Nephron (organoid): ENCODE results near the gene WBP2.
"Not testable (repeated sequence)": the region's sequence is repeated elsewhere in the genome, so short reads cannot be mapped to it uniquely, and the experiment has no call there.

ENCODE experiments used
- H3K27ac Mint-ChIP-seq, 3 experiments: 2 replicates each; pipeline ENCODE4 v1.8.0; 2020; ENCODE audit warnings: mixed read lengths in 3 of 3, mild to moderate bottlenecking in 2 of 3, moderate library complexity in 1 of 3
- H3K27me3 Mint-ChIP-seq: 2 replicates; pipeline ENCODE4 v1.8.0; 2021; ENCODE audit warnings: low read depth, mild to moderate bottlenecking, moderate library complexity, mixed read lengths
- H3K36me3 Mint-ChIP-seq: 2 replicates; pipeline ENCODE4 v1.8.0; 2020; ENCODE audit warnings: low read depth, mixed read lengths
- H3K4me1 Mint-ChIP-seq: 2 replicates; pipeline ENCODE4 v1.8.0; 2020; ENCODE audit warnings: mixed read lengths
- H3K4me3 Mint-ChIP-seq, 3 experiments: 2 replicates each; pipeline ENCODE4 v1.8.0; 2020; ENCODE audit warnings: mild to moderate bottlenecking in 3 of 3, mixed read lengths in 3 of 3, moderate library complexity in 2 of 3
- H3K9me3 Mint-ChIP-seq: 2 replicates; pipeline ENCODE4 v1.8.0; 2020; ENCODE audit warnings: mixed read lengths
- CTCF ChIP-seq, 3 experiments: fragments of 200-600 bp; sonication (generic); IDR thresholded peaks; one replicate each; pipeline ENCODE4 v1.5.0; 2021; ENCODE audit warnings: antibody characterized with exemption in 3 of 3; ENCODE audit not compliant: unreplicated experiment in 3 of 3

WBP2 gene

GRCh38 chr17:75856062-75856756, 1.1 kb upstream of the WBP2 start:
- no peak for TF ChIP-seq CTCF (IDR thresholded peaks at IDR 0.05; ENCODE audit: unreplicated experiment in 3 of 3)
- peak overlapping the region in 1 of 3 experiments; percentile 88 for H3K4me3 Mint-ChIP-seq
- no peaks in the 10 kb centered on the region for H3K9me3 Mint-ChIP-seq
- no peaks in the 10 kb centered on the region for H3K27me3 Mint-ChIP-seq
- H3K36me3 Mint-ChIP-seq: peaks cover 4% of the 10 kb centered on the region
- peak overlapping the region in 2 of 3 experiments; percentile 27 to 78 for H3K27ac Mint-ChIP-seq
- H3K4me1 Mint-ChIP-seq: peaks cover 12% of the 10 kb centered on the region

- no peak overlapping the region for H3K27ac Mint-ChIP-seq
- no peak for TF ChIP-seq CTCF (IDR thresholded peaks at IDR 0.05; ENCODE audit: unreplicated experiment in 3 of 3)
- peaks cover 7% of the 10 kb centered on the region for H3K36me3 Mint-ChIP-seq
- no peak overlapping the region for H3K4me3 Mint-ChIP-seq
- H3K27me3 Mint-ChIP-seq: no peaks in the 10 kb centered on the region
- H3K9me3 Mint-ChIP-seq: no peaks in the 10 kb centered on the region
- H3K4me1 Mint-ChIP-seq: peaks cover 12% of the 10 kb centered on the region
These were observed 240 bp downstream of the WBP2 start for GRCh38 chr17:75854881-75855309.

GRCh38 chr17:75854101-75854748, 910 bp downstream of the WBP2 start:
- H3K27ac Mint-ChIP-seq: no peak overlapping the region
- H3K4me1 Mint-ChIP-seq: peaks cover 17% of the 10 kb centered on the region
- H3K4me3 Mint-ChIP-seq: no peak overlapping the region
- no peaks in the 10 kb centered on the region for H3K27me3 Mint-ChIP-seq
- no peaks in the 10 kb centered on the region for H3K9me3 Mint-ChIP-seq
- H3K36me3 Mint-ChIP-seq: peaks cover 13% of the 10 kb centered on the region
- no peak for TF ChIP-seq CTCF (IDR thresholded peaks at IDR 0.05; ENCODE audit: unreplicated experiment in 3 of 3)

GRCh38 chr17:75853433-75853832, 1.7 kb downstream of the WBP2 start:
- no peak for TF ChIP-seq CTCF (IDR thresholded peaks at IDR 0.05; ENCODE audit: unreplicated experiment in 3 of 3)
- Mint-ChIP-seq H3K27me3 (no peaks in the 10 kb centered on the region), H3K36me3 (peaks cover 18% of the 10 kb centered on the region), H3K9me3 (no peaks in the 10 kb centered on the region), H3K4me3 (peak overlapping the region in 2 of 3 experiments; percentile 71 to 76), H3K27ac (peak overlapping the region in 1 of 3 experiments; percentile 24), H3K4me1 (peaks cover 25% of the 10 kb centered on the region)

GRCh38 chr17:75851693-75851991, 3.5 kb downstream of the WBP2 start:
- not testable (repeated sequence) for H3K27me3 Mint-ChIP-seq, H3K9me3 Mint-ChIP-seq, H3K27ac Mint-ChIP-seq
- H3K4me1 Mint-ChIP-seq: peaks cover 28% of the 10 kb centered on the region
- H3K4me3 Mint-ChIP-seq: peak overlapping the region in 2 of 3 experiments; percentile 39 to 51
- H3K36me3 Mint-ChIP-seq: peaks cover 27% of the 10 kb centered on the region

- no peak for TF ChIP-seq CTCF (IDR thresholded peaks at IDR 0.05; ENCODE audit: unreplicated experiment in 3 of 3)
- Mint-ChIP-seq H3K27ac (no peak overlapping the region), H3K4me1 (peaks cover 24% of the 10 kb centered on the region), H3K36me3 (peaks cover 30% of the 10 kb centered on the region), H3K27me3 (no peaks in the 10 kb centered on the region), H3K9me3 (no peaks in the 10 kb centered on the region), H3K4me3 (peak overlapping the region in 2 of 3 experiments; percentile 39 to 51)
These were observed 4.0 kb downstream of the WBP2 start for GRCh38 chr17:75850928-75851692.
